GM12878 (cell line): ENCODE data around the gene ZNF552.
"Not testable (repeated sequence)": the region's sequence is repeated elsewhere in the genome, so short reads cannot be mapped to it uniquely, and the experiment has no call there.

Experiments used
- BCL11A ChIP-seq: IDR thresholded peaks from 2 replicates; pipeline ENCODE4 v1.6.1; 2011; ENCODE audit warnings: low read depth, low read length
- KDM1A ChIP-seq: fragments of 200-600 bp; sonication (generic); IDR thresholded peaks from 2 replicates; pipeline ENCODE4 v1.6.1; 2016; ENCODE audit warnings: borderline replicate concordance
- NRF1 ChIP-seq: conservative IDR thresholded peaks from 2 replicates; pipeline ENCODE4 v1.6.1; 2011; ENCODE audit warnings: mild to moderate bottlenecking, low read depth, low read length, improper control_type of control experiment
- PAX5 ChIP-seq: IDR thresholded peaks from 2 replicates; pipeline ENCODE4 v1.6.1; 2011; ENCODE audit warnings: low read depth, low read length, borderline replicate concordance
- RAD51 ChIP-seq: fragments of 450-650 bp; IDR thresholded peaks from 2 replicates; pipeline ENCODE4 v1.6.1; 2016; ENCODE audit warnings: moderate library complexity, mild to moderate bottlenecking, inconsistent platforms
- TF ChIP-seq, protein P1 (sequence below), 3 experiments: IDR thresholded peaks in 2 of 3; conservative IDR thresholded peaks in 1 of 3; 2 replicates each; pipeline ENCODE4 v1.5.1; 2011; ENCODE audit warnings: low read depth in 3 of 3, low read length in 3 of 3, mild to moderate bottlenecking in 3 of 3, control low read depth in 2 of 3, moderate library complexity in 2 of 3, inconsistent platforms in 1 of 3, mixed read lengths in 1 of 3; ENCODE audit not compliant: control insufficient read depth in 2 of 3, insufficient read depth in 1 of 3; ENCODE audit errors: extremely low read depth in 1 of 3
- TF ChIP-seq, protein P2 (sequence below): fragments of 450-650 bp; IDR thresholded peaks from 2 replicates; pipeline ENCODE4 v1.6.1; 2016; ENCODE audit warnings: mild to moderate bottlenecking
- TF ChIP-seq, protein P3 (sequence below): IDR thresholded peaks from 2 replicates; pipeline ENCODE4 v1.6.1; 2012; ENCODE audit warnings: mild to moderate bottlenecking, low read depth, low read length
- TF ChIP-seq, protein P4 (sequence below): IDR thresholded peaks from 2 replicates; pipeline ENCODE4 v1.6.1; 2011; ENCODE audit warnings: borderline replicate concordance, low read depth, mild to moderate bottlenecking, moderate library complexity, low read length; ENCODE audit not compliant: insufficient read depth, poor library complexity, severe bottlenecking

DNA sequence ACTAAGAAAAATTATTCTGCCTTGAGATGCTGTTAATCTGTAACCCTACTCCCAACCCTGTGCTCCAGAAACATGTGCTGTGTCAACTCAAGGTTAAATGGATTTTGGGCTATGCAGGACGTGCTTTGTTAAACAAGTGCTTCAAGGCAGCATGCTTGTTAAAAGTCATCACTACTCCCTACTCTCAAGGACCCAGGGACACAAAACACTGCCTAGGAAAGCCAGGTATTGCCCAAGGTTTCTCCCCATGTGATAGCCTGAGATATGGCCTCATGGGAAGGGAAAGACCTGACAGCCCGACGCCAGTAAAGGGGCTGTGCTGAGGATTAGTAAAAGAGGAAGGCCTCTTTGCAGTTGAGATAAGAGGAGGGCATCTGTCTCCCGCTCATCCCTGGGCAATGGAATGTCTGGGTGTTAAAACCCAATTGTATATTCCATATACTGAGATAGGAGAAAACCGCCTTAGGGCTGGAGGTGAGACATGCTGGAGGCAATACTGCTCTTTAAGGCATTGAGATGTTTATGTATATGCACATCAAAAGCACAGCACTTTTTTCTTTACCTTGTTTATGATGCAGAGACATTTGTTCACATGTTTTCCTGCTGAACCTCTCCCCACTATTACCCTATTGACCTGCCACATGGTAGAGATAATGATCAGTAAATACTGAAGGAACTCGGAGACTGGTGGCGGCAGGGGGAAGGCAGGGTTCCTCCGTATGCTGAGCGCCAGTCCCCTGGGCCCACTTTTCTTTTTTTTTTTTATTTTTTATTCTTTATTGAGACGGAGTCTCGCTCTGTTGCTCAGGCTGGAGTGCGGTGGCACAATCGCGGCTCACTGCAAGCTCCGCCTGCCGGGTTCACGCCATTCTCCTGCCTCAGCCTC is 4.1 kb downstream of the ZNF552 start:
- TF ChIP-seq, protein P1, sequence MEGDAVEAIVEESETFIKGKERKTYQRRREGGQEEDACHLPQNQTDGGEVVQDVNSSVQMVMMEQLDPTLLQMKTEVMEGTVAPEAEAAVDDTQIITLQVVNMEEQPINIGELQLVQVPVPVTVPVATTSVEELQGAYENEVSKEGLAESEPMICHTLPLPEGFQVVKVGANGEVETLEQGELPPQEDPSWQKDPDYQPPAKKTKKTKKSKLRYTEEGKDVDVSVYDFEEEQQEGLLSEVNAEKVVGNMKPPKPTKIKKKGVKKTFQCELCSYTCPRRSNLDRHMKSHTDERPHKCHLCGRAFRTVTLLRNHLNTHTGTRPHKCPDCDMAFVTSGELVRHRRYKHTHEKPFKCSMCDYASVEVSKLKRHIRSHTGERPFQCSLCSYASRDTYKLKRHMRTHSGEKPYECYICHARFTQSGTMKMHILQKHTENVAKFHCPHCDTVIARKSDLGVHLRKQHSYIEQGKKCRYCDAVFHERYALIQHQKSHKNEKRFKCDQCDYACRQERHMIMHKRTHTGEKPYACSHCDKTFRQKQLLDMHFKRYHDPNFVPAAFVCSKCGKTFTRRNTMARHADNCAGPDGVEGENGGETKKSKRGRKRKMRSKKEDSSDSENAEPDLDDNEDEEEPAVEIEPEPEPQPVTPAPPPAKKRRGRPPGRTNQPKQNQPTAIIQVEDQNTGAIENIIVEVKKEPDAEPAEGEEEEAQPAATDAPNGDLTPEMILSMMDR (IDR thresholded peaks at IDR 0.05 in 2 of 3, conservative IDR thresholded peaks at IDR 0.05 in 1 of 3; ENCODE audit: control insufficient read depth in 2 of 3, extremely low read depth in 1 of 3, insufficient read depth in 1 of 3, low read depth in 3 of 3, low read length in 3 of 3) = not testable (repeated sequence)
- TF ChIP-seq RAD51, BCL11A, PAX5, KDM1A, NRF1: not testable (repeated sequence)
- TF ChIP-seq, protein P2, sequence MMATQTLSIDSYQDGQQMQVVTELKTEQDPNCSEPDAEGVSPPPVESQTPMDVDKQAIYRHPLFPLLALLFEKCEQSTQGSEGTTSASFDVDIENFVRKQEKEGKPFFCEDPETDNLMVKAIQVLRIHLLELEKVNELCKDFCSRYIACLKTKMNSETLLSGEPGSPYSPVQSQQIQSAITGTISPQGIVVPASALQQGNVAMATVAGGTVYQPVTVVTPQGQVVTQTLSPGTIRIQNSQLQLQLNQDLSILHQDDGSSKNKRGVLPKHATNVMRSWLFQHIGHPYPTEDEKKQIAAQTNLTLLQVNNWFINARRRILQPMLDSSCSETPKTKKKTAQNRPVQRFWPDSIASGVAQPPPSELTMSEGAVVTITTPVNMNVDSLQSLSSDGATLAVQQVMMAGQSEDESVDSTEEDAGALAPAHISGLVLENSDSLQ = not testable (repeated sequence)
- TF ChIP-seq, protein P3, sequence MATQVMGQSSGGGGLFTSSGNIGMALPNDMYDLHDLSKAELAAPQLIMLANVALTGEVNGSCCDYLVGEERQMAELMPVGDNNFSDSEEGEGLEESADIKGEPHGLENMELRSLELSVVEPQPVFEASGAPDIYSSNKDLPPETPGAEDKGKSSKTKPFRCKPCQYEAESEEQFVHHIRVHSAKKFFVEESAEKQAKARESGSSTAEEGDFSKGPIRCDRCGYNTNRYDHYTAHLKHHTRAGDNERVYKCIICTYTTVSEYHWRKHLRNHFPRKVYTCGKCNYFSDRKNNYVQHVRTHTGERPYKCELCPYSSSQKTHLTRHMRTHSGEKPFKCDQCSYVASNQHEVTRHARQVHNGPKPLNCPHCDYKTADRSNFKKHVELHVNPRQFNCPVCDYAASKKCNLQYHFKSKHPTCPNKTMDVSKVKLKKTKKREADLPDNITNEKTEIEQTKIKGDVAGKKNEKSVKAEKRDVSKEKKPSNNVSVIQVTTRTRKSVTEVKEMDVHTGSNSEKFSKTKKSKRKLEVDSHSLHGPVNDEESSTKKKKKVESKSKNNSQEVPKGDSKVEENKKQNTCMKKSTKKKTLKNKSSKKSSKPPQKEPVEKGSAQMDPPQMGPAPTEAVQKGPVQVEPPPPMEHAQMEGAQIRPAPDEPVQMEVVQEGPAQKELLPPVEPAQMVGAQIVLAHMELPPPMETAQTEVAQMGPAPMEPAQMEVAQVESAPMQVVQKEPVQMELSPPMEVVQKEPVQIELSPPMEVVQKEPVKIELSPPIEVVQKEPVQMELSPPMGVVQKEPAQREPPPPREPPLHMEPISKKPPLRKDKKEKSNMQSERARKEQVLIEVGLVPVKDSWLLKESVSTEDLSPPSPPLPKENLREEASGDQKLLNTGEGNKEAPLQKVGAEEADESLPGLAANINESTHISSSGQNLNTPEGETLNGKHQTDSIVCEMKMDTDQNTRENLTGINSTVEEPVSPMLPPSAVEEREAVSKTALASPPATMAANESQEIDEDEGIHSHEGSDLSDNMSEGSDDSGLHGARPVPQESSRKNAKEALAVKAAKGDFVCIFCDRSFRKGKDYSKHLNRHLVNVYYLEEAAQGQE = not testable (repeated sequence)
- TF ChIP-seq, protein P4, sequence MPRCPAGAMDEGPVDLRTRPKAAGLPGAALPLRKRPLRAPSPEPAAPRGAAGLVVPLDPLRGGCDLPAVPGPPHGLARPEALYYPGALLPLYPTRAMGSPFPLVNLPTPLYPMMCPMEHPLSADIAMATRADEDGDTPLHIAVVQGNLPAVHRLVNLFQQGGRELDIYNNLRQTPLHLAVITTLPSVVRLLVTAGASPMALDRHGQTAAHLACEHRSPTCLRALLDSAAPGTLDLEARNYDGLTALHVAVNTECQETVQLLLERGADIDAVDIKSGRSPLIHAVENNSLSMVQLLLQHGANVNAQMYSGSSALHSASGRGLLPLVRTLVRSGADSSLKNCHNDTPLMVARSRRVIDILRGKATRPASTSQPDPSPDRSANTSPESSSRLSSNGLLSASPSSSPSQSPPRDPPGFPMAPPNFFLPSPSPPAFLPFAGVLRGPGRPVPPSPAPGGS = not testable (repeated sequence)
